Sigmoid colon (tissue), 7 donors: Measurements from ENCODE around the gene DDX39B. TPM values are rescaled to one million over a fixed set of nuclear protein-coding genes. Genes with fewer than 3 reads are reported as not detected.

Experiments
- DNase-seq: peaks from one replicate; pipeline ENCODE4 v3.0.0-alpha.2; 2019
- H3K27ac ChIP-seq, 4 donors: fragments of 200-600 bp; sonication (generic); one replicate each; pipeline ENCODE4 v1.5.1; 2016 to 2019; ENCODE audit warnings: mild to moderate bottlenecking in 1 of 4
- H3K27me3 ChIP-seq, 3 donors: fragments of 200-600 bp; sonication (generic); one replicate each; pipeline ENCODE4 v1.5.1; 2019; ENCODE audit warnings: mild to moderate bottlenecking in 1 of 3
- H3K36me3 ChIP-seq, 4 donors: fragments of 200-600 bp; sonication (generic); one replicate each; pipeline ENCODE4 v1.5.1; 2016 to 2019
- H3K4me1 ChIP-seq, 4 donors: fragments of 200-600 bp; sonication (generic); one replicate each; pipeline ENCODE4 v1.5.1; 2017 to 2019
- H3K4me3 ChIP-seq, 4 donors: fragments of 200-600 bp; sonication (generic); one replicate each; pipeline ENCODE4 v1.5.1; 2017 to 2019; ENCODE audit warnings: mild to moderate bottlenecking in 2 of 4, moderate library complexity in 1 of 4
- H3K9me3 ChIP-seq, 4 donors: fragments of 200-600 bp in 3 of 4; sonication (generic) in 3 of 4; one replicate each; pipeline versions ENCODE4 v1.5.1 to v1.6.1; 2013 to 2019
- EP300 ChIP-seq, 4 donors: sonication (generic); formaldehyde crosslinking; IDR thresholded peaks; one replicate each; pipeline ENCODE4 v1.6.1; 2017; ENCODE audit warnings: antibody characterized with exemption in 4 of 4
- POLR2A ChIP-seq, 2 donors: fragments of 450-650 bp; IDR thresholded peaks; one replicate each; pipeline ENCODE4 v1.6.1; 2016; ENCODE audit warnings: antibody characterized with exemption in 2 of 2, mild to moderate bottlenecking in 2 of 2, moderate library complexity in 2 of 2
- POLR2AphosphoS5 ChIP-seq, 4 donors: sonication (generic); formaldehyde crosslinking; IDR thresholded peaks; one replicate each; pipeline ENCODE4 v1.6.1; 2017; ENCODE audit warnings: antibody characterized with exemption in 4 of 4
- WGBS, 2 donors: extraction: QIAGEN DNeasy Blood & Tissue Kit; methylation state at CpG; one replicate each; pipeline ENCODE4 v1.1.7; 2013; 5-methylcytosine and 5-hydroxymethylcytosine counted together
- intact Hi-C: fragments of 100-400 bp; cut with DNase I; formaldehyde crosslinking; loops from one replicate; pipeline ENCODE4 v1.15.1; 2023
- polyA plus RNA-seq, 3 donors: library from polyadenylated mRNA; stranded (reverse); fragments of 200-250 nt; gene quantifications; one replicate each; pipeline ENCODE4 v1.2.3, GENCODE V29; 2013
- total RNA-seq, 4 donors: library from RNA; depleted of rRNA; stranded (reverse); fragments of >200 nt; gene quantifications; one replicate each; pipeline ENCODE4 v1.1.0, GENCODE V29; 2016
- TF ChIP-seq, protein P1 (sequence below), 4 experiments: fragments of 450-650 bp in 3 of 4; fragments of 200-600 bp in 1 of 4; IDR thresholded peaks; one replicate each; pipeline ENCODE4 v1.5.1; 2016 to 2019; ENCODE audit warnings: antibody characterized with exemption in 4 of 4, mild to moderate bottlenecking in 3 of 4, moderate library complexity in 2 of 4
- donor health status: healthy with polysubstance abuse.
- donor health status: Bipolar disorder and iron deficiency.
- donor health status: healthy.

The DDX39B gene
- total and polyA plus RNA-seq, 7 donors, result 130 to 301 (median 226) TPM

DNA sequence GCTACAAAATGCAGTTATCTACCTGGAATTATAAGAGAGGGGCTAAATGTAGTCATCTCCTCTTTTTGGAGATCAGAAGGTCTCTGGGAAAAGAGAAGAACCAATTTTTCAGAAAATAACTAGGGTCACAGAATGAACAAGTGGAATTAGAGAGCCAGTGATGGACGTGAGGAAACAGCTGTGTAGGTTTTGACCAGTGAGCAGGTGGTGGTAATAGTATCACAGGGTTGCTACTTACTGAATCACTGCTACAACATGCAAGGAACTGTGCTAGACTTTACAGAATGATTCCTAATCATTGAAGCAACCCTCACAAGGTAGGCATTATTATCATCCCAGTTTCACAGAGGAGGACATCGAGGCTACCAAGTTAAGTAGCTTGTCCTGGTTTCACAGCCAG is 2.9 kb upstream of the DDX39B start:
- peaks cover 0 to 42% (median 35%) of the 10 kb centered on the region in 4 donors for H3K4me1 ChIP-seq

DNA sequence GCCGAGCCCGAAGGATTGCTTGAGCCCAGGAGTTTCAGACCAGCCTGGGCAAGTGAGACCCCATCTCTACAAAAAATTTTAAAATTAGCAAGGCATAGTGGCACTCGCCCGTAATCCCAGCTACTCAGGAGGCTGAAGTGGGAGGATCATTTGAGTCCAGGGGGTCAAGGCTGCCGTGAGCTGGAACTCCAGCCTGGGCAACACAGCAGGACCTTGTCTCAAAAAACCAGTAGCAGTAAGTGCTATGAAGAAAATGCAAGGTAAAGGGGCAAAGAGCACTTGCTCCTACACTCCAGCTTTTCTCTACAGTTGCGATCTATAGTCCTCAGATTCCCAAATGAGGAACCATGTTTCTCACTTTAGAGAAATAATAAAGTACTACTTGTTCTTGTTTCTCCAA is 1.8 kb upstream of the DDX39B start:
- intact Hi-C loops, result loop anchor here (5.0 to 10.0 kb wide), 4 partner anchors 161 to 644 kb away; partner anchors contain the start of genes ABHD16A, LY6G6F, NELFE and SKIC2
- peaks cover 11 to 18% (median 16%) of the 10 kb centered on the region in 4 donors for H3K36me3 ChIP-seq
- H3K4me1 ChIP-seq, result peaks cover 0 to 51% (median 43%) of the 10 kb centered on the region in 4 donors
- DNase-seq, result no peak
- WGBS, 2 donors, result 95 to 96% methylated on average over 6 of the region's 6 CpGs
- TF ChIP-seq POLR2AphosphoS5 (IDR thresholded peaks at IDR 0.05) (no peak), POLR2A (IDR thresholded peaks at IDR 0.05) (no peak), EP300 (IDR thresholded peaks at IDR 0.05) (no peak)
- TF ChIP-seq, protein P1, sequence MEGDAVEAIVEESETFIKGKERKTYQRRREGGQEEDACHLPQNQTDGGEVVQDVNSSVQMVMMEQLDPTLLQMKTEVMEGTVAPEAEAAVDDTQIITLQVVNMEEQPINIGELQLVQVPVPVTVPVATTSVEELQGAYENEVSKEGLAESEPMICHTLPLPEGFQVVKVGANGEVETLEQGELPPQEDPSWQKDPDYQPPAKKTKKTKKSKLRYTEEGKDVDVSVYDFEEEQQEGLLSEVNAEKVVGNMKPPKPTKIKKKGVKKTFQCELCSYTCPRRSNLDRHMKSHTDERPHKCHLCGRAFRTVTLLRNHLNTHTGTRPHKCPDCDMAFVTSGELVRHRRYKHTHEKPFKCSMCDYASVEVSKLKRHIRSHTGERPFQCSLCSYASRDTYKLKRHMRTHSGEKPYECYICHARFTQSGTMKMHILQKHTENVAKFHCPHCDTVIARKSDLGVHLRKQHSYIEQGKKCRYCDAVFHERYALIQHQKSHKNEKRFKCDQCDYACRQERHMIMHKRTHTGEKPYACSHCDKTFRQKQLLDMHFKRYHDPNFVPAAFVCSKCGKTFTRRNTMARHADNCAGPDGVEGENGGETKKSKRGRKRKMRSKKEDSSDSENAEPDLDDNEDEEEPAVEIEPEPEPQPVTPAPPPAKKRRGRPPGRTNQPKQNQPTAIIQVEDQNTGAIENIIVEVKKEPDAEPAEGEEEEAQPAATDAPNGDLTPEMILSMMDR (IDR thresholded peaks at IDR 0.05), result no peak
- H3K27ac ChIP-seq, result peak overlapping the region in 3 of 4 donors; percentile 95 to 97 (median 96)
- no peak overlapping the region for H3K4me3 ChIP-seq
- no peaks in the 10 kb centered on the region for H3K9me3 ChIP-seq
- no peaks in the 10 kb centered on the region for H3K27me3 ChIP-seq

More for the DNA sequence above, 2.9 kb upstream of the DDX39B start:
- H3K36me3 ChIP-seq, result peaks cover under 1 to 18% (median 7%) of the 10 kb centered on the region in 4 donors
- WGBS, 2 donors, result 80 to 87% methylated on average over 2 of the region's 2 CpGs
- DNase-seq, result no peak
- TF ChIP-seq, protein P1 (IDR thresholded peaks at IDR 0.05), result no peak
- TF ChIP-seq POLR2AphosphoS5 (IDR thresholded peaks at IDR 0.05) (no peak), POLR2A (IDR thresholded peaks at IDR 0.05) (no peak), EP300 (IDR thresholded peaks at IDR 0.05) (no peak)
- no peak overlapping the region for H3K4me3 ChIP-seq
- H3K9me3 ChIP-seq, result no peaks in the 10 kb centered on the region
- H3K27me3 ChIP-seq, result no peaks in the 10 kb centered on the region
- no peak overlapping the region for H3K27ac ChIP-seq
- intact Hi-C loops, result loop anchor here (5.0 to 10.0 kb wide), 5 partner anchors 142 to 643 kb away; partner anchors contain the start of genes ABHD16A, LY6G6F, MICA and NELFE

DNA sequence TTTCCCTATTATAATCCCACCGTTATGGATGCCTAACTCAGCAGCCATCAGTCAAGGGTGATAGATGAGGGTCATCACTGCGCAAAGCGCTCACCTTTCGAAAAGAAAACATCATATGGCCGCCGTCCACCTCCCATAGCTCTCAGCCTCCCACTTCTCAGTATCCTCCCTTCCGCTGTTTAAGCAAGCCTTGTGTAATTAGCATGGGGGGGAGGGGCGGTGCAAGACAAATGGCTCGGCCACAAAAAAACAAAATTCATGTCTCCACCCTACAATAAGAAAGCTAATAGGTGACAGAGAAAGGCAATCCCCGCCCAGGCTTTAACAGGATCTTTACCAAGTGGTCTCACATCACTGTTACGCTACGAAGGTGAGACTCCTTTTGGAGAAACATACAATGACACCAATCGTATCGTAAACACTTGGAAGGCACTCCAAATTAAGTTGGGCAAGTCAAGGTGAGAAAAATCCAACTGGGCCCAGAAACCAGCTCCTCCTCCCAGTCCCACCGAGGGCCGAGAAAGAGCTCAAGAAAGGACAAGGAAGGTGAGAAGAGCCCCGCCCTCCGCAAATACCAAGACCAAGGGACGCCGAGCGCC is 645 bp downstream of the DDX39B start:
- no peaks in the 10 kb centered on the region for H3K27me3 ChIP-seq
- no peak for DNase-seq
- peaks cover 22 to 42% (median 36%) of the 10 kb centered on the region in 4 donors for H3K36me3 ChIP-seq
- peak overlapping the region; percentile 92 to 97 (median 96) for H3K27ac ChIP-seq
- H3K4me1 ChIP-seq, result peaks cover 0 to 38% (median 37%) of the 10 kb centered on the region in 4 donors
- no peaks in the 10 kb centered on the region for H3K9me3 ChIP-seq
- WGBS, 2 donors, result 1% methylated on average over 21 of the region's 21 CpGs
- peak overlapping the region; percentile 65 to 78 (median 70) for H3K4me3 ChIP-seq
- no peak for TF ChIP-seq POLR2A (IDR thresholded peaks at IDR 0.05)
- TF ChIP-seq POLR2AphosphoS5 (IDR thresholded peaks at IDR 0.05), result no peak
- TF ChIP-seq EP300 (IDR thresholded peaks at IDR 0.05), result no peak
- TF ChIP-seq, protein P1 (IDR thresholded peaks at IDR 0.05), result no peak
- intact Hi-C loops, result loop anchor here (2.0 to 10.0 kb wide), 5 partner anchors 46 to 646 kb away; partner anchors contain the start of genes ABHD16A, LY6G6F, NELFE and SKIC2

DNA sequence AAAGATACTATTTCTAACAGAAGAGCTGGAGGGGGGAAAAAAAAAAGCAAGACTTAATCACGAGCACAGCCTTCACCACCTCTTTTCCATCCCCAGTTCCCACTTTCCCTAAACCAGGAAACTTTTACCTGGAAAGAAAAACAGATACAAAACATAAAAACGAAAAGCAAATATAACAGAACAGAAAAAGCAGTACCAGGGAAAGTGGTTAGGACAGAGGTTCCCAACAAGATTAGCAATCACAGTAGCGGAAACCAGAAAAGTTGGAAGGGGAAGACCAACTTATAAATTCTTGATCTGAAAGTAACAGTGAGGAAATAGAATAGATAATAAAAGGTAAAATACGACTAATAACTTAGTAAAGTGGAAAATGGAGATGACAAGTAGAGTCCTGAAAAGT is 1.2 kb downstream of the DDX39B start:
- peak overlapping the region; percentile 65 to 78 (median 70) for H3K4me3 ChIP-seq
- H3K4me1 ChIP-seq, result peaks cover 0 to 38% (median 35%) of the 10 kb centered on the region in 4 donors
- peak overlapping the region; percentile 92 to 97 (median 96) for H3K27ac ChIP-seq
- peaks cover 26 to 48% (median 42%) of the 10 kb centered on the region in 4 donors for H3K36me3 ChIP-seq
- no peaks in the 10 kb centered on the region for H3K27me3 ChIP-seq
- intact Hi-C loops, result loop anchor here (2.0 to 10.0 kb wide), 5 partner anchors 46 to 647 kb away; partner anchors contain the start of genes ABHD16A, LY6G6F, NELFE and SKIC2
- TF ChIP-seq EP300 (IDR thresholded peaks at IDR 0.05) (no peak), POLR2A (IDR thresholded peaks at IDR 0.05) (no peak), POLR2AphosphoS5 (IDR thresholded peaks at IDR 0.05) (no peak)
- TF ChIP-seq, protein P1 (IDR thresholded peaks at IDR 0.05), result no peak
- 13 to 16% methylated on average over 4 of the region's 4 CpGs for WGBS, 2 donors
- no peak for DNase-seq
- no peaks in the 10 kb centered on the region for H3K9me3 ChIP-seq
